Cortex of kidney (tissue), 1 donor: ENCODE data around the gene THAP7.

Source experiments
- DNase-seq: peaks from one replicate; lab custom pipeline; 2025; lab: John Stamatoyannopoulos, UW

THAP7 gene

DNA sequence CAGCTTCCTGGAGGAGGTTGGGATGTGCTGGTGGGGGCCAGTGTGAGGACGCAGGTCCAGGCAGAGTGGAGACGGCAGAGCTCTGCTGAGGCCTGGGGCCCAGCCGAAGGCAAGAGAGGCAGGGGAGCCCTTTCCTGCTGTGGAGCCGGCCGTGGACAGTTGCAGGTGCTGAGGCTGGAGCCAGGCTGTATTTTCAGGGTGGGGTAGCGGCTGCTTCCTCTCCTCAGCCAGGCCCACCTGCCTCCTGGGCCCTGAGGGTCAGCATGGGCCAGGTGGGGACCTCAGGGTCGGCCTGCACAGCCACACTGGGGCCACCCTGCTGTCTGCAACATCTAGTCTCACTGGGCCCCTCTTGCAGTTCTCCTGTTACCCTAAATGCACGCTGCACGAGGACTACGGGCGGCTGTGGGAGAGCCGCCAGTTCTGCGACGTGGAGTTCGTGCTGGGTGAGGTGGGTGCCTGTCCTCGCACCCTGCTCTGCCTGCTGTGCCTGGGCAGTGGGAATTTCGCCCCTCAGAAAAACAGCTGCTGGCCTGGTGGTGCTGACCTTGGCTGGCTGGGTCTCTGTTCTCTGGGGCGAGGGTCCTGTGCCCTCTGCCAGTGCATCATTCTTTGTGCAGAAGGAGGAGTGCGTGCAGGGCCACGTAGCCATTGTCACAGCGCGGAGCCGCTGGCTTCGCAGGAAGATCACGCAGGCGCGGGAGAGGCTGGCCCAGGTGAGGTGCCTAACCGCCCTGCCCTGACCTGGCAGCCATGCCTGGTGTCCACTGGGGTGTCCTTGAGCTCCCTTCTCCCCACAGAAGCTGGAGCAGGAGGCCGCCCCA lies 8.4 kb downstream of the THAP7 start:
- DNase-seq = no peak

DNA sequence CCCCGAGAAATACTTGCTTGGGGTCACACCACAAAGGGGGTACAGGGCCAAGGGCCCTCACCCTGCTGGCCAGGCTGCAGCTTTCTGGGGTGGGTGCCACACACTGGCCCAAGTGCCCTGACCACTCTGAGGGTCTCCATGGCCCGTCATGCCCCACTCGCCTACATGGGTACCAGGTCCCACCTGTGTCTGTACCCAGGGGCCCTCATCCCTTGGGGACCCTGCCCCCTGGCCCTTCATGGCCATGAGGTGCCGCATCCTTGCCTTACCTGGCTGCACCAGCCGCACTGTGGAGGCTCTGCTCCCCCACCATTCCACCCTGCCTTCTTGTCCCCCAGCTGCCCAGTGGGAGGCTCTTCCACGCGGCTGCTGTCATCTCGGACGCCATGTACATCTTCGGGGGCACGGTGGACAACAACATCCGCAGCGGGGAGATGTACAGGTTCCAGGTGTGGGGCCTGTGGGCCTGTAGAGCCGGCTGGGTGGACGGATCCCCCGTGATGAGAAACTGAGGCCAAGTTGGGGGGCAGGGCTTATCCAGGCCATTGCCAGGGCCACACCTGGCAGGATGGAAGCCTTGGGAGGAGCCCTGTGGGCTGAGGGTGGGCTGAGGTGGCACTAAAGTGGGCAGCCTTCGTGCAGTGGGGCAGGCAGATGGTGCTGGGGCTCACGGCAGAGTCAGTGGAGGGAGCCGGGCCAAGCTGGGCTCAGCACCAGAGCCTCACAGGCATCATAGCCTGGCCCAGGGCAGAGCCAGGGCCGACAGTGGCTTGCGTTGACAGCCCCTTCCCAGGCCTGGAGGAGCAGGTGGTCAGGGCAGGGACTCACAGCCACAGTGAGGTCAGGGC lies 9.2 kb downstream of the THAP7 start:
- DNase-seq = no peak

DNA sequence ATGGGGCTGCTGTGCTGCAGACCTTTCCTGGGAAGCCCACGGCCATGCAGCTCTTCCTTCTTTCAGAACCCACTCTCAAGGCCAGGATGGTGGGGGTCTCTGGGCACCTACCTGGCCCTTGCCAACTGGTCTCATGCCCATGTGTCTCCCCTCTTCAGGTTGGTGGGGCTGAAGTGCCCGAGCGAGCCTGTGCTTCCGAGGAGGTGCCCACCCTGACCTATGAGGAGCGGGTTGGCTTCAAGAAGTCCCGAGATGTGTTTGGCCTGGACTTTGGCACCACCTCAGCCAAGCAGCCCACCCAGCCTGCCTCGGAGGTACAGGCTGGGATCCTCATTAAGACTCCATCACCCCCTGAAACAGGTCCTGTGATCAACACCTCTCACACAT lies 9.9 kb downstream of the THAP7 start:
- DNase-seq = no peak

DNA sequence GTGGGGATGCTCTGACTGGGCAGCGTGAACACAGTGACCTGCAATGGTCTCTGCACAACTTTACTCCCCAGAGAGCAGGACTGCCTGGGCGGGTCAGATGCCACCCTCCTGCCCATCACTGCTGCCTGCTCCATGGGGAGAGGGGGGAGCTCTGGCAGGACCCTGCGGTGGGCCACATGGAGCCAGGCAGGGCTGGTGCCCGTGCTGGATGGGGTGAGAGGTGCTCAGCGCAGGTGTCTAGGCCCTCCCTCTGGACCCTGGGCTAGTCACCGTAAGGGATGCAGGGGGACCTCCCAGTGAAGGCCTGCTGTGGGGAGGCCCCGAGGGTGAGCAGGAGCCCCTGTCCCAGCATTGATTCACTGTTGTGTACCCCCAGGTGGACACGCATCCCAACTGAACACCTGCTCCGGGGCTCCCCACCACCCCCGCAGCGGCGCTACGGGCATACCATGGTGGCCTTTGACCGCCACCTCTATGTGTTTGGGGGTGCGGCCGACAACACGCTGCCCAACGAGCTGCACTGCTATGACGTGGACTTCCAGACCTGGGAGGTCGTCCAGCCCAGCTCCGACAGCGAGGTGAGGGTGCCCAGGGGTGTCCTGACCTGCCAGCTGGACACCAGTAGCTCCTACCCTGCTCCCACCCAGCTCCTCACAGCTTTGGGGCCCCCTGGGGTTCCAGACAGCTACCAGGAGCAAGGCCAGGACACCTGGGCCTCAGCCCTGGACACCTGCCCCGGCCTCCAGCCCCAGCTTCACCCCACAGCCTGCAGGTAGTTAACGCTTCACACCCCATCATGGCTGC lies 10.5 kb downstream of the THAP7 start:
- DNase-seq = no peak

DNA sequence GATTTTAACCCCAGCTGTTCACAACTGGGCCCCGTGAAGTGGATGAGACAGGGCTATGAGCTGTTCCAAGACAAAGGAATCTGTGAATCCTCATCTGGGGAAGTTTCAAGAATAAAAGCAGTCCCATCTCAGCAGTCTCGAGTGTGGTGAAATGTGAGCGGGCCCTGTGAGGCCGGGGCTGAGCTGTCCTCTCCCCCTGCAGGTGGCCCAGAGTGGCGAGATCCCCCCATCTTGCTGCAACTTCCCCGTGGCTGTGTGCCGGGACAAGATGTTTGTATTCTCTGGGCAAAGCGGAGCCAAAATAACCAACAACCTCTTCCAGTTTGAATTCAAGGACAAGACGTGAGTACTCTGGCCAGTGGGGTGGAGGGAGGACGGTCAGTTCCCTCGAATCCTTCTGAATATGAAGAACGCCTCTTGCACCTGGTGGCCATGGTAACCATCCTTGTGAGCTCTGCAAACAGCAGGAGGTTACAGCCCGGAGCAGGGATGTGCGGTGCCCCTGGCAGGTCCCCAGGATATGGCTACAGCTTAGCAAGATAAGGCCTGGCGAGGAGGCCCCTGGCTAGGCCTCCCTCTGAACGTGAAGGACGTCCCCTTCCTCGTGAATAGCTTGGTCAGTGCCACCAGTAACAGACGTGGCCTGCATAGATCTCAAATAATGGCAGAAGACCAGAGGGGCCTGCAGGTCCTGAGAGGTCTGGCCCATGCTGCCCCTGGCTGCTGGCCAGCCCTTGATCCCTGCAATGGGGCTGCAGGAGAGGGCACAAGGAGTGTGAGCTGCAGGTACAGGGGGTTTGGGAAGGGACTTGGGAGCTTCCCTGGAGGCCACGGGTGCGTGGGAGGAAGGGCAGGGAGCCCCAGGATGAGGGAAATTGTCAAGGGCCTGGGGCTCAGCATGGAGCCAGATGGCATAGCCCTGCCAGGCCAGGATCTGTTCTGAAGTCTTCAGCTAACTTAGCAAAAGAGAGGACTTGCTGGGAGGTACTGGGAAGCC lies 11.4 kb downstream of the THAP7 start:
- DNase-seq = no peak

DNA sequence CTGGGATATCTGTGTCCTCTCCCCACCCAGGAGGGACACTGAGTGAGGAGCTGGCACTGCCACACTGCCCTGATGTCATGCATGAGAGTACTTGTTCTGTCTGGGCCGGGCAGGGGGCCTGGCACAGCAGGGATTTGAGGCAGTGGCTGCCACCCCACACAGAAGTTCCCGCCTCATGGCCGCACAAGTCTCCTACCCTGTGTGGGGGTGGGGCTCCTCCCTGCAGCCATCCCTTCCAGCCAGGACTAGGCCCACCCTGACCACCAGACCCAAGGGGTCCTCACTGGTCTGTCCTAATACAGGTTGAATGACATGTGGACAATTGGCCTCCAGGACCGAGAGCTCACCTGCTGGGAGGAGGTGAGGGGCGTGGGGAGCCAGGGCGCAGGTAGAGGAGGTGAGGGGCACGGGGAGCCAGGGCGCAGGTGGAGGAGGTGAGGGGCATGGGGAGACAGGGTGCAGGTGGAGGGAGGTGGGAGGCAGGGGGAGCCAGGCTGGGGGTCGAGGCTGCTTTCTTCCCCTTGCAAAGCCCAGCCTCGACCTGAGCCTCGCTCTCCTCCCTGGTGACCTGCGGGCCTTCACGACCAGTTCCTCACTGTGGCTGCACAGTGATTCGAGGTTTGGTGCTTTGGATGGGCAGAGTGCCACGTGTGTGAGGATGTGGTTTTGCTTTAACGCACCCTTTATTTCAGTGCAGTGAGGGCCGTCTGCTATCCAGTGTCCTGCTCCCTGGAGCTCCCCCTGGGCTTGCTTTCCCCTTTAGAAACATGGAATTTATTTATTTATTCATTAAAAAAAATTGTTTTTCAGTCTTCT lies 12.4 kb downstream of the THAP7 start:
- DNase-seq = no peak

DNA sequence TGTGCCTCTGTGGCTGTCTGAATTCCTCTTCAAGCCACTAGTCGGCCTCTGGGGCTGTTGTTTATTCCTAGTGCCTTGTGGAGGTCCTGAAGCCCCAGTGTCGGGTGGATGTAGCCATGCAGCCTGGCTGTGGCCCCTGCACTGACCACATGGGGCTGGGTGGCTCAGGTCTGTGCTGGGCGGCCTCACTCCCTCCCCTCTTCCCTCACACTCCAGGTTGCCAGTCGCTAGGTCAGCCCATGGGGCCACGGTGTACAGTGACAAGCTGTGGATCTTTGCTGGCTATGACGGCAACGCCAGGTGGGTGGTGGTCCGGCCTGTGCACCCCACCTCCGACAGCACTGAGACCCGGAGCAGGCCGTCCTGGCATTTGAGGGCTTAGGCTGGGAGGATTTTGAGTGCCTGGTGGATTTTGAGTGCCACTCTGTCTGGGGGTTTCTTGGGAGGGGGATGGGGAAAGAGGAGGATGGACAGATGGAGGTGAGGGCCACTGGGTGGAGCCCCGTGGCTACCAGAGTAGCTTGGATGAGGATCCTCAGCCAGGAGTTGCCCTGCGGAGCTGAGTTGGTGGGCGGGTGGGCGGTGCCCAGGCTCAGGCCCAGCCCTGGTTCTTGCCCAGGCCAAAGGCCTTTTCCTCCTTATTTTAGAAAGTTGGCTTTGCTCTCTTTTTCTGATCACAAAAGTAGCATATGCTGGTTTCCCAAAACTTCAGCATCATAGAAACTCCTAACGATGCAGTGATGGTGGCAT lies 13.2 kb downstream of the THAP7 start:
- no peak for DNase-seq

DNA sequence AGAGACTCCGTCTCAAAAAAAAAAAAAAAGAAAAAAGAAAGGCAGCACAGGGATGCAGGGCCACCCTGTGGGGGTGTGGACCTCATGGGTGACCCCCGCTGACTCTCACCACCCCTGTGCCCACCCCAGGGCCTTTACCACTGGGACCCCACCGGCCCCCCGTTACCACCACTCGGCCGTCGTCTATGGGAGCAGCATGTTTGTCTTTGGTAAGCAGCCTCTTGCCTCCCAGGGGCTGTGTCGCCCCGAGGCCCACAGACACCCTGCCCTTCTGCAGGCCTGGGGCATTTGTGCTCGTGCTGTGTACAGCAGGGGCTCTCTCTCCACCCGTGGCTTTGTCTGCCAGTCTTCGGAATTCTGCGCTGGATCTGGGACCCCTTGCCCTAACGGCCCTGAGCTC lies 14.5 kb downstream of the THAP7 start:
- DNase-seq = no peak

DNA sequence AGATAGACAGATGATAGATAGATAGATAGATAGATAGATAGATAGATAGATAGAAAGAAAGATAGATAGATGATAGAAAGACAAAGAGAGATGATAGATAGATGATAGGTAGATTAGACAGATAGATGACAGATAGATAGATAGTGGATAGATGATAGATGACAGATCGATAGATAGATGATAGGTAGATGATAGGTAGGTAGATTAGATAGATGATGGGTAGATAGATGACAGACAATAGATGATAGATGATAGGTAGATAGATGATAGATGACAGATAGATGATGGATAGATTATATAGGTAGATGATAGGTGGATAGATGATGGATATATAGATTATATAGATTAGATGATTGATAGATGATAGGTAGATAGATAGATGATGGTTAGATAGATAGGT lies 15.6 kb downstream of the THAP7 start:
- DNase-seq = no peak

DNA sequence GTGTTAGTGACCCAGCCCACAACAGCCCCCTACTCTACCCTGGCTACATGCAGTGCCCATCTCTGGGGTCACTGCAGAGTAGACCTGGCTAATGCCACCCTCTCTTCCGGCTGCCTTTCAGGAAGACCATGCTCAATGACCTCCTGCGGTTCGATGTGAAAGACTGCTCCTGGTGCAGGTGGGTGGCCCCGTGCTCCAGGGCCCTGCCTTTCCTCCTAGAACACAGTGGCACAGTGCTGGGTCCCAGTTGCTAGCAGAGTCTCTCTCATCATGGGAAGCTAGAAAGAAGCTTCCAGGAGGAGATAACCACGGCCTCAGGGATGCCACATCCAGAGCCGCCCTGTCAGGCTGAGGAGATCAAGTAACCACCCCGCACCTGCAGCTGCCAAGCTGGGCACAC lies 16.2 kb downstream of the THAP7 start:
- DNase-seq = no peak

DNA sequence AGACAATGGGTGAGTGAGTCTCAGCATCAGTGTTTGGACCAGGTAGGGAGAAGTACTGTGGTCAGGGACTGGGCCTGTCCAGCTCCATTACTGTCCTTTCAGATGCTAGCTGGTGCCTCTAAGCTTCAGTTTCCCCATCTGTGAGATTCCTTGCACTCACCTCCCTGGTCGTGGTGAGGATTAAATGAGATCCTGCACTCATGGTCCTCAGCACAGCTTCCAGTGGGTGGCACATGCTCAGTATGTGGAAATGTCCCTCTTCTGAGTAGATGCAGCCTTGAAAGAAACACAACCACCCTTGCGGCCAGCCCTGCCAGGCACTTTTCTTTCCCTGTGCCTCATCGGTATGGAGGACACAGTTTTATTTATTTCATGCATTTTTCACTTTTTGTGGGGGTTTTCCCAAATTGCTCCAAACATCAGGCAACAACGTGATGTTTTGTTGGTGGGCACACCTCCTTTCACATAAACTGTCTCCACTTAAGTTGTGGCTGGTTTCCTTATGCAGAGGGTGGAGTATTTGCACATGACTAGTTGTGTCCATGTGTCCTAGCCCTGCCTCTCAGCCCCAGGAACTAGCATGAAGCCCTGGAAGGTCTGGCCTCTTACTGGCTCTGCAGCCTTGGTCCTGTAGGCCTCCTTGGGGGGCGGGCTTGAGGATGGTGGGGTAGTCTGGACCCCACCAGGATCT lies 18.7 kb downstream of the THAP7 start:
- DNase-seq = no peak

DNA sequence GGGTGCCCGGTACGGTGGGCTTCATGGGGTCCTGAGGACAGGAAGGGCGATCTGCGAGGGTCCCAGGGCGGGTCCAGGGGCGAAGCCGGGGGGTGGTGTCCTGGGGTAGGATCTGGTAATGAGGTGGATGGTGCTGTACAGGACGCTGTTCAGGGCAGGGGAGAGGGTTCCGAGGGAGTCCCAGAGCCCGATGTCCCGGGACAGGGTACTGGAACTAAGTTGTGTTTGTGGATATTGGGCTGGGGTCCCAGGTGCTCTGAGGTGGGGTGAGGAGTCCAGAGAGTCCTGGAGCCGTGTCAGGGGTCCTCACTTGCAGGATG lies 19.4 kb downstream of the THAP7 start:
- no peak for DNase-seq

DNA sequence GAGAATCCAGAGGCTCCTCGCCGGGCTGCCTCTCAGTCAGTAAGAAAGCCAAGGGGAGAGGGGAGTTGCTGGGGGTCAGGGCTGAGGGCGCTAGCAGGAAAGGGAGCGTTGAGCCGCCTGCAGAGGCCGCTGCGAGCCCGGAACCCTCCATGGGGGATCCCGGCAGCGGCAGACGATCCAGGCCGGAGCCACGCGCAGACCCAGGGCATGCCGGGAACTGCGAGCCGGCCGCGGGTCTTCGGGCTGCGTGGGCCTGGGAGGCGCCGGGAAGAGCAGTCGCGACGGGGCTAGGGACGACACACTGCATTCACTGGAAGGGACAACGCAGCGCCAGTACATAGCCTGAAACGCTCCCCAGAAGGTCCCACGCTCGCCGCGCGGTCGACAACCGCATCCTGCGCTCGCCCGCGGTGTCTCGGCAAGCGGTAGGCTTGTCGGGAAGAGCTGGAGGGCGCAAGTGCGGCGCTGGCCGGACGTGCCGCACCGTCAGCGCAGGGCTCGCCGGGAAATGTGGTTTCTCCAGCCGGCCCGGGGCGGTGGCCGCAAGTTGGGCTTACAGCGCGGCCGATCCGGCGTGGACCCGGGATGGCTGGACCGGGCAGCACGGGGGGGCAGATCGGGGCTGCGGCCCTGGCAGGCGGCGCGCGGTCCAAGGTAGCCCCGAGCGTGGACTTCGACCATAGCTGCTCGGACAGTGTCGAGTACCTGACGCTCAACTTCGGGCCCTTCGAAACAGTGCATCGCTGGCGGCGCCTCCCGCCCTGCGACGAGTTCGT lies 19.9 kb downstream of the THAP7 start, which contains the start of gene LZTR1:
TSS of gene LZTR1 (plus strand) at position 511 of the 776 bp plus-strand sequence. CDS start at position 586, 75 bp downstream.
- DNase-seq = peak; percentile 78

DNA sequence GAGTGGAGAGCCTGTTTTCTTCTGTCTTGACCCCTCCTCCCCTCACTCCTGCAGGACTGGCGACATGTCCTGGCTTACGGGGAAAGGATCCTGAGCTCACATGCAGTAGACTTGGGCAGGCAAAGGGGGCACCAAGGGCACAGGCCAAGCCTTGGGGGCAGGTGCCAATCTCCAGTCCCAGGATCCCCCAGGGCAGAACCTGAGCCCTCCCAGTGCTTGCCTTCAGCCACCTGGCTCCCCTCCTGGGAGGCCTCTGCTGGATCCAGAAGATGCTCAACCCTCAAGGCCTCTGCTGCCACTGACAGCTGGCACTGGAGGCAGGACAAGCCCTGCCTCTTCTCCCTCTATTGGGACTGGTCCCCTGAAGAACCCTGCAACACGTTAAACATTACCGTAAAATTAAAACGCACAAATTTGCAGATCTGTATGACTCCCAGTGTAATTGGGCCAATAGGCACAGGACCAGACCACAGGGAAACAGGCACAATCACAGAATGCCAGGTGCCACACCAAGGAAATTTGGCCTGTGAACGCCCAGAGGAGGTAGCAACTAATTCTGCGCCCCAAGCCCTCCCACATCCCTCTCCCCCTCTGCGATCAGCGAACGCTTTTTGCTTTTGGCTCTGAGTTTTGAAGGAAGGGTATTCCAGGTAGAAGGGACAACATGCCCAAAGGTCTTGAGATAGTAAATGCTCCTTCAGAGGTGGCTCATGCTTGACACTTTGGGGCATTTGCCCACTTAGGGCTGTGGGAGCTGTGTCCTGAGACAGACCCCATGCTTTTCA lies 20.8 kb downstream of the THAP7 start:
- DNase-seq = no peak

DNA sequence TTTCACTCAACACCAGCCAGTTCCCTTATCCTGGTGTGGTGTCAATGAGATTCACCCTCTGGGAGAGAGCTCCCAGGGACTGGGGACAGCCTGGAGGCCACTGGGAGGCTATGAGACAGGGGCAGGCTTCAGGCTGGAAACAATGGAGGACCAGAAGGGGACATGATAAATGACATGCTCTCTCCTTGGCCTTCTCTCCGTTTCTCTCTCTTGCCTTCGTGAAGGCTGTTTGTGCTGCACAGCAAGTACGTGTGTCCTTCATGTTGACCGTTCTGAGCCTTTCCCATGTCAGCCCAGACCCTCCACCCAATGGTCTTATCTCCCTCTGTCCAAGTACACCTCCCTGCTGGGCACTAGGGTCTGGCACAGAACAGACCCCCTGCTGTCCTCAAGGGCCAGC lies 21.4 kb downstream of the THAP7 start:
- DNase-seq = no peak

DNA sequence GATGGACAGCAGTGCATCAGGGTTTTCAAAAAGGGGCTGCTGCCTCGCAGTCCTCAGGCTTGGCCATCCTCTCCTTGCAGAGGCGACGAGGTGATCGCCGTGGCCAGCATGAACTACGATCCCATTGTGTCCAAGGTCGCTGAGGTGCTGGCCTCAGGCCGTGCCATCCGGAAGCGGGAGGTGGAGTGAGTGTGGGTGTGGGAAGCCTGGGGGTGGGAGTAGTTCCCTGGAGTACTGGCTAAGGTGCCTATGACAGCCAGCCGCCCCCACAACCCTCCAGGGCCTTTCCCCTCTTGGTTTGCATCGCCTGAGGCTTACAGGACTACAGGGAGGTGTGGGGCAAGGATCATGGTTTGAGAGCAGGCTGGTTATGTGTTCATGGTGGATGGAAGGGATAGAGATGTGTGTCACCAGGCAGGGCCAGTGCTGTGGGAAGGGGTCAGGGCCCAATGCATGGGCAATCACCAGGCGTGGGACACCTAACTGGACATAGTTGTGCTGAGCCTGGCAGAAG lies 21.9 kb downstream of the THAP7 start:
- no peak for DNase-seq

DNA sequence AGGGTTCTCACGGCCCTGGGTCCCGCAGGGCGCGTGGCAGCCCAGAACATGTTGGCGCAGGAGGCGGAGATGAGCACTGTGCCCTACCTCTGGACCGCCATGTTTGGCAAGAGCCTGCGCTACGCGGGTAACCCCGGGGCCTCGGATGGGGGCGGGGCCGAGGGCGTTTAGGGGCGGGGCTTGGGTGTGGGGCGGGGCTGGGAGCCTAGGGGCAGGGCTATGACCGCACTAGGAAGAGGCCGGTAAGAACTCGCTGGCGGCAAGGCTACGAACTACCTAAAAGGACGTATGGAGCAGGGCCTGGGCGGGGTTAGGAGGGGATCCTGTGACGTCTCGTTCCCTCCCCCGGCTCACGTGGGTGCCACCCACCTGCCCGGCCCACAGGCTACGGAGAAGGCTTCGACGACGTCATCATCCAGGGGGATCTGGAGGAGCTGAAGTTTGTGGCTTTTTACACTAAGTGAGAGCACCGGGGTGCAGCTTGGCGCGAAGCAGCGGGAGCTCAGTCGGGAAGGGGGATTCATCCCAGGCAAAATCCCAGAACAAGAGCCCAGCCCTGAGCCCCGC lies 22.6 kb downstream of the THAP7 start:
- DNase-seq = no peak
